HepG2 (cell line): ENCODE results near the gene TSPAN3.

ENCODE experiments used
- ARID2 ChIP-seq: sonication (generic); formaldehyde crosslinking; IDR thresholded peaks from 2 replicates; pipeline ENCODE4 v1.8.1; 2022; ENCODE audit warnings: mild to moderate bottlenecking, missing genetic modification reagents, borderline replicate concordance
- ELF1 ChIP-seq: sonication (generic); formaldehyde crosslinking; IDR thresholded peaks from 2 replicates; pipeline ENCODE4 v1.4.0; 2020; ENCODE audit warnings: missing genetic modification reagents
- GABPA ChIP-seq, 2 experiments: IDR thresholded peaks; 2 replicates each; pipeline ENCODE4 v1.6.1; 2011 to 2016; ENCODE audit warnings: low read depth in 2 of 2, low read length in 1 of 2, missing biosample characterization in 1 of 2, missing genetic modification characterization in 1 of 2
- GTF3A ChIP-seq: sonication (generic); formaldehyde crosslinking; conservative IDR thresholded peaks from 2 replicates; pipeline ENCODE4 v1.4.0; 2020; ENCODE audit warnings: mild to moderate bottlenecking, missing genetic modification reagents
- JUN ChIP-seq: sonication (generic); formaldehyde crosslinking; IDR thresholded peaks from 2 replicates; pipeline ENCODE4 v1.4.0; 2020; ENCODE audit warnings: mild to moderate bottlenecking, missing genetic modification reagents
- ZNF253 ChIP-seq: sonication (generic); formaldehyde crosslinking; IDR thresholded peaks from 2 replicates; pipeline ENCODE4 v1.8.0; 2022; ENCODE audit warnings: mild to moderate bottlenecking, missing genetic modification reagents, borderline replicate concordance
- TF ChIP-seq, protein P1 (sequence below): sonication (generic); formaldehyde crosslinking; IDR thresholded peaks from 2 replicates; pipeline ENCODE4 v1.5.0; 2020; ENCODE audit warnings: mild to moderate bottlenecking, missing genetic modification reagents, moderate library complexity
- TF ChIP-seq, protein P2 (sequence below), 2 experiments: sonication (generic) in 1 of 2; formaldehyde crosslinking in 1 of 2; IDR thresholded peaks; 2 replicates each; pipeline versions ENCODE4 v1.5.1 to v1.6.1; 2011 to 2020; ENCODE audit warnings: borderline replicate concordance in 1 of 2, low read depth in 1 of 2, low read length in 1 of 2, mild to moderate bottlenecking in 1 of 2, missing genetic modification reagents in 1 of 2, moderate library complexity in 1 of 2
- TF ChIP-seq, protein P3 (sequence below): sonication (generic); formaldehyde crosslinking; conservative IDR thresholded peaks from 2 replicates; pipeline ENCODE4 v1.4.0; 2020; ENCODE audit warnings: mild to moderate bottlenecking, missing genetic modification reagents, moderate library complexity
- TF ChIP-seq, protein P4 (sequence below): sonication (generic); formaldehyde crosslinking; IDR thresholded peaks from 2 replicates; pipeline ENCODE4 v1.8.1; 2022; ENCODE audit warnings: mild to moderate bottlenecking, missing genetic modification reagents
- TF ChIP-seq, protein P5 (sequence below): sonication (generic); formaldehyde crosslinking; IDR thresholded peaks from 2 replicates; pipeline ENCODE4 v1.4.0; 2020; ENCODE audit warnings: missing genetic modification reagents
- TF ChIP-seq, protein P6 (sequence below): sonication (generic); IDR thresholded peaks from 2 replicates; pipeline ENCODE4 v1.6.1; 2016; ENCODE audit warnings: low read depth, borderline replicate concordance

DNA sequence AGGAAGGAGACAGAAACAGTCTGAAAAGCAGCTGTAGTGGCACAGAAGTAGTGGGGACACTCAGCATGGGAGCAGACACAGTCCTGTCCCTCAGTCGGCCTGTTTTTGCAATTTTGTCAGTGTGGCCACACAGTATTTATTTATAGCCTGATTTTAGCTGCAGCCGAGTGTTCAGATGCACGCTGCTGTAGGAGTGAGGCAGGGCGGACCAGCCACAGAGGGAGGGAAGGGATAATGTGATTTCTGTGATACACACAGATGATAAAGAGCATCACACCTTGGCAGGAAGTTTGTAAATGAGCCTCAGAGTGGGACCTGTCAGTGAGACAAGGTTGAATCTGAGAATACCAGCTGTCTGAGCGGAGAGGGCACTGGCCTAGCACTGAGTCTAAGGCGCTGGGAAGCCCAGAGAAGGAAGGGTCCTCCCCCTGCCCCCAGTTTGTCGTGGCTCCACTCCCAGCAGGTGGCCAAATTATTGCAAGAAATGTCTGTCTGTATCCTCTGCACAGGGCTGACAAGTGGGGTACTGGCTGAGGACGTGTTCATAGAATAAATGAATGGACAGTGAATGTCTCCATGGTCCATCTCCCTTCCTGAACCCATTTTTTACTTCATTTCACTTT lies 72.1 kb downstream of the TSPAN3 start:
- TF ChIP-seq, protein P1, sequence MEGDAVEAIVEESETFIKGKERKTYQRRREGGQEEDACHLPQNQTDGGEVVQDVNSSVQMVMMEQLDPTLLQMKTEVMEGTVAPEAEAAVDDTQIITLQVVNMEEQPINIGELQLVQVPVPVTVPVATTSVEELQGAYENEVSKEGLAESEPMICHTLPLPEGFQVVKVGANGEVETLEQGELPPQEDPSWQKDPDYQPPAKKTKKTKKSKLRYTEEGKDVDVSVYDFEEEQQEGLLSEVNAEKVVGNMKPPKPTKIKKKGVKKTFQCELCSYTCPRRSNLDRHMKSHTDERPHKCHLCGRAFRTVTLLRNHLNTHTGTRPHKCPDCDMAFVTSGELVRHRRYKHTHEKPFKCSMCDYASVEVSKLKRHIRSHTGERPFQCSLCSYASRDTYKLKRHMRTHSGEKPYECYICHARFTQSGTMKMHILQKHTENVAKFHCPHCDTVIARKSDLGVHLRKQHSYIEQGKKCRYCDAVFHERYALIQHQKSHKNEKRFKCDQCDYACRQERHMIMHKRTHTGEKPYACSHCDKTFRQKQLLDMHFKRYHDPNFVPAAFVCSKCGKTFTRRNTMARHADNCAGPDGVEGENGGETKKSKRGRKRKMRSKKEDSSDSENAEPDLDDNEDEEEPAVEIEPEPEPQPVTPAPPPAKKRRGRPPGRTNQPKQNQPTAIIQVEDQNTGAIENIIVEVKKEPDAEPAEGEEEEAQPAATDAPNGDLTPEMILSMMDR (CRISPR knock-in tag), result no peak
- no peak for TF ChIP-seq ZNF253 (CRISPR knock-in tag)
- TF ChIP-seq ELF1, result no peak
- TF ChIP-seq, protein P2, sequence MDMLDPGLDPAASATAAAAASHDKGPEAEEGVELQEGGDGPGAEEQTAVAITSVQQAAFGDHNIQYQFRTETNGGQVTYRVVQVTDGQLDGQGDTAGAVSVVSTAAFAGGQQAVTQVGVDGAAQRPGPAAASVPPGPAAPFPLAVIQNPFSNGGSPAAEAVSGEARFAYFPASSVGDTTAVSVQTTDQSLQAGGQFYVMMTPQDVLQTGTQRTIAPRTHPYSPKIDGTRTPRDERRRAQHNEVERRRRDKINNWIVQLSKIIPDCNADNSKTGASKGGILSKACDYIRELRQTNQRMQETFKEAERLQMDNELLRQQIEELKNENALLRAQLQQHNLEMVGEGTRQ (IDR thresholded peaks at IDR 0.05; ENCODE audit: low read depth, low read length), result no peak
- TF ChIP-seq, protein P2 (CRISPR knock-in tag; IDR thresholded peaks at IDR 0.05; ENCODE audit: borderline replicate concordance), result no peak
- TF ChIP-seq GTF3A (CRISPR knock-in tag), result no peak
- TF ChIP-seq, protein P3, sequence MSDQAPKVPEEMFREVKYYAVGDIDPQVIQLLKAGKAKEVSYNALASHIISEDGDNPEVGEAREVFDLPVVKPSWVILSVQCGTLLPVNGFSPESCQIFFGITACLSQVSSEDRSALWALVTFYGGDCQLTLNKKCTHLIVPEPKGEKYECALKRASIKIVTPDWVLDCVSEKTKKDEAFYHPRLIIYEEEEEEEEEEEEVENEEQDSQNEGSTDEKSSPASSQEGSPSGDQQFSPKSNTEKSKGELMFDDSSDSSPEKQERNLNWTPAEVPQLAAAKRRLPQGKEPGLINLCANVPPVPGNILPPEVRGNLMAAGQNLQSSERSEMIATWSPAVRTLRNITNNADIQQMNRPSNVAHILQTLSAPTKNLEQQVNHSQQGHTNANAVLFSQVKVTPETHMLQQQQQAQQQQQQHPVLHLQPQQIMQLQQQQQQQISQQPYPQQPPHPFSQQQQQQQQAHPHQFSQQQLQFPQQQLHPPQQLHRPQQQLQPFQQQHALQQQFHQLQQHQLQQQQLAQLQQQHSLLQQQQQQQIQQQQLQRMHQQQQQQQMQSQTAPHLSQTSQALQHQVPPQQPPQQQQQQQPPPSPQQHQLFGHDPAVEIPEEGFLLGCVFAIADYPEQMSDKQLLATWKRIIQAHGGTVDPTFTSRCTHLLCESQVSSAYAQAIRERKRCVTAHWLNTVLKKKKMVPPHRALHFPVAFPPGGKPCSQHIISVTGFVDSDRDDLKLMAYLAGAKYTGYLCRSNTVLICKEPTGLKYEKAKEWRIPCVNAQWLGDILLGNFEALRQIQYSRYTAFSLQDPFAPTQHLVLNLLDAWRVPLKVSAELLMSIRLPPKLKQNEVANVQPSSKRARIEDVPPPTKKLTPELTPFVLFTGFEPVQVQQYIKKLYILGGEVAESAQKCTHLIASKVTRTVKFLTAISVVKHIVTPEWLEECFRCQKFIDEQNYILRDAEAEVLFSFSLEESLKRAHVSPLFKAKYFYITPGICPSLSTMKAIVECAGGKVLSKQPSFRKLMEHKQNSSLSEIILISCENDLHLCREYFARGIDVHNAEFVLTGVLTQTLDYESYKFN (CRISPR knock-in tag), result no peak
- no peak for TF ChIP-seq JUN (CRISPR knock-in tag)
- TF ChIP-seq, protein P4, sequence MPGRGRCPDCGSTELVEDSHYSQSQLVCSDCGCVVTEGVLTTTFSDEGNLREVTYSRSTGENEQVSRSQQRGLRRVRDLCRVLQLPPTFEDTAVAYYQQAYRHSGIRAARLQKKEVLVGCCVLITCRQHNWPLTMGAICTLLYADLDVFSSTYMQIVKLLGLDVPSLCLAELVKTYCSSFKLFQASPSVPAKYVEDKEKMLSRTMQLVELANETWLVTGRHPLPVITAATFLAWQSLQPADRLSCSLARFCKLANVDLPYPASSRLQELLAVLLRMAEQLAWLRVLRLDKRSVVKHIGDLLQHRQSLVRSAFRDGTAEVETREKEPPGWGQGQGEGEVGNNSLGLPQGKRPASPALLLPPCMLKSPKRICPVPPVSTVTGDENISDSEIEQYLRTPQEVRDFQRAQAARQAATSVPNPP, result no peak
- TF ChIP-seq ARID2 (CRISPR knock-in tag), result no peak
- TF ChIP-seq GABPA (IDR thresholded peaks at IDR 0.05; ENCODE audit: low read depth, low read length), result no peak
- no peak for TF ChIP-seq GABPA (CRISPR knock-in tag; IDR thresholded peaks at IDR 0.05; ENCODE audit: low read depth)
- TF ChIP-seq, protein P5, sequence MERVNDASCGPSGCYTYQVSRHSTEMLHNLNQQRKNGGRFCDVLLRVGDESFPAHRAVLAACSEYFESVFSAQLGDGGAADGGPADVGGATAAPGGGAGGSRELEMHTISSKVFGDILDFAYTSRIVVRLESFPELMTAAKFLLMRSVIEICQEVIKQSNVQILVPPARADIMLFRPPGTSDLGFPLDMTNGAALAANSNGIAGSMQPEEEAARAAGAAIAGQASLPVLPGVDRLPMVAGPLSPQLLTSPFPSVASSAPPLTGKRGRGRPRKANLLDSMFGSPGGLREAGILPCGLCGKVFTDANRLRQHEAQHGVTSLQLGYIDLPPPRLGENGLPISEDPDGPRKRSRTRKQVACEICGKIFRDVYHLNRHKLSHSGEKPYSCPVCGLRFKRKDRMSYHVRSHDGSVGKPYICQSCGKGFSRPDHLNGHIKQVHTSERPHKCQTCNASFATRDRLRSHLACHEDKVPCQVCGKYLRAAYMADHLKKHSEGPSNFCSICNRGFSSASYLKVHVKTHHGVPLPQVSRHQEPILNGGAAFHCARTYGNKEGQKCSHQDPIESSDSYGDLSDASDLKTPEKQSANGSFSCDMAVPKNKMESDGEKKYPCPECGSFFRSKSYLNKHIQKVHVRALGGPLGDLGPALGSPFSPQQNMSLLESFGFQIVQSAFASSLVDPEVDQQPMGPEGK, result no peak
- TF ChIP-seq, protein P6, sequence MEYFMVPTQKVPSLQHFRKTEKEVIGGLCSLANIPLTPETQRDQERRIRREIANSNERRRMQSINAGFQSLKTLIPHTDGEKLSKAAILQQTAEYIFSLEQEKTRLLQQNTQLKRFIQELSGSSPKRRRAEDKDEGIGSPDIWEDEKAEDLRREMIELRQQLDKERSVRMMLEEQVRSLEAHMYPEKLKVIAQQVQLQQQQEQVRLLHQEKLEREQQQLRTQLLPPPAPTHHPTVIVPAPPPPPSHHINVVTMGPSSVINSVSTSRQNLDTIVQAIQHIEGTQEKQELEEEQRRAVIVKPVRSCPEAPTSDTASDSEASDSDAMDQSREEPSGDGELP, result no peak
